ENCODE data around the gene CRCP. TPM values are rescaled to one million over a fixed set of nuclear protein-coding genes. Genes with fewer than 3 reads are reported as not detected.
"Not testable (repeated sequence)": the region's sequence is repeated elsewhere in the genome, so short reads cannot be mapped to it uniquely, and the experiment has no call there.

CRCP gene
- polyA plus RNA-seq, 2 of the 4 experiments (the other 2 are of a cell fraction) = 33.1 to 40.3 TPM

DNA sequence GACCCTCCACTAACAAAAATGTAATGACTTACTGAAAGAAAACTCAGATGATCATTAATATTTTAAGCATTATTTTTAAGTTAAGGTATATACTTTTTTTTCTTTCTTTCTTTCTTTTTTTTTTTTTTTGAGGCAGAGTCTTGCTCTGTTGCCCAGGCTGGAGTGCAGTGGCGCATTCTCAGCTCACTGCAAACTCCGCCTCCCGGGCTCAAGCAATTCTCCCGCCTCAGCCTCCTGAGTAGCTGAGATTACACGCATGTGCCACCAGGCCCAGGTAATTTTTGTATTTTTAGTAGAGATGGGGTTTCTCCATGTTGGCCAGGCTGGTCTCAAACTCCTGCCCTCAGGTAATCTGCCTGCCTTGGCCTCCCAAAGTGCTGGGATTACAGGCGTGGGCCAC is 12.5 kb upstream of the CRCP start:
- H3K4me2 ChIP-seq; DNase-seq (ENCODE audit: low read depth in 1 of 2, low spot score in 1 of 2); ATAC-seq; FAIRE-seq; H3K9me3 ChIP-seq; H3K4me3 ChIP-seq: not testable (repeated sequence)
- Histone ChIP-seq H3K4me1 (peaks cover 19% of the 10 kb centered on the region), H3K27ac (peak overlapping the region in 1 of 2 experiments; percentile 59; a peak in 2 of 6 replicates)
- POLR2A ChIA-PET = interaction anchor here (1.1 kb wide), 1 partner anchor 27 kb away, joined by 3 read pairs; the partner anchor contains the start of gene ASL
- CTCF ChIA-PET = interaction anchor here (1.3 kb wide), 1 partner anchor 32 kb away, joined by 5 read pairs; no protein-coding TSS in a partner anchor
- WGBS (ENCODE audit: missing lambda C conversion rate) = 98% methylated on average over 6 of the region's 6 CpGs

DNA sequence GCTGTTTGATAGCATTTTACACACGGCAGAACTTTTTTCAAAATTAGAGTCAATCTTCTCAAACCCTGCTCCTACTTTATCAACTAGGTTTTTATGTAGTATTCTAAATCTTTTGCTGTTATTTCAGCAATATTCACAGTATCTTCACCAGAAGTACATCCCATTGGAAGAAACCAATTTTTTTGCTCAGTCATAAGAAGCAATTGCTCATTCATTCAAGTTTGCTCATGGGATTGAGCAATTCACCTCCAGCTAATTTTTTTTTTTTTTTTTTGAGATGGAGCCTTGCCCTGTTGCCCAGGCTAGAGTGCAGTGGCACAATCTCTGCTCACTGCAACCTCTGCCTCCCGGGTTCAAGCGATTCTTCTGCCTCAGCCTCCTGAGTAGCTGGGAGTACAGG is 10.7 kb upstream of the CRCP start:
- ATAC-seq, FAIRE-seq, H3K9me3 ChIP-seq, H3K4me2 ChIP-seq, H3K4me3 ChIP-seq, POLR2A ChIA-PET: not testable (repeated sequence)
- peak; percentile 28 for TF ChIP-seq MAFK (IDR thresholded peaks at IDR 0.05; ENCODE audit: partially characterized antibody)
- TF ChIP-seq CEBPB (IDR thresholded peaks at IDR 0.05) = peak; percentile 51 to 64; a peak in 3 of 4 replicates
- H3K4me1 ChIP-seq = peaks cover 16% of the 10 kb centered on the region
- peak in 1 of 2 experiments; percentile 17 for DNase-seq (ENCODE audit: low read depth in 1 of 2, low spot score in 1 of 2)
- H3K27ac ChIP-seq = peak overlapping the region in 1 of 2 experiments; percentile 62; a peak in 2 of 6 replicates
- CTCF ChIA-PET = interaction anchor here (1.0 kb wide), 1 partner anchor 10 kb away, joined by 3 read pairs; no protein-coding TSS in a partner anchor
- WGBS (ENCODE audit: missing lambda C conversion rate) = 76% methylated on average over 3 of the region's 3 CpGs

DNA sequence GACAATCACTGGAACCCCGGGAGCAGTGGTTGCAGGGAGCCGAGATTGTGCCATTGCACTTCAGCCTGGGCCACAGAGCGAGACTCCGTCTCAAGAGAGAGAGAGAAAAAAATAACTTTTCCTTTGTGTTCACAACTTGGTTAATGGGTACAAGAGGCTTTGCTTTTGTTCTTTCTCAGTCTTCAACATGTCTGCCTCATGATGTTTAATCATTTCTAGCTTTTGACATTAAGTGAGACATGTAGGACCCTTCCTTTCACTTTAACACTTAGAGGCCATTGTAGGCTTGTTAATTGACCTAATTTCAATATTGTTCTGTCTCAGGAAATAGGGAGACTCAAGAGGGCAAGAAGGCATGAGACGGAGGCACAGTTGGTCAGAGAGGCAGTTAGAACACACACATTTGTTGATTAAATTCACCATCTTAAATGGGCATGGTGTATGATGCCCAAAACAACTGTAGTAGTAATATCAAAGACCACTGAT is 9.3 kb upstream of the CRCP start:
- no peak for DNase-seq (ENCODE audit: low read depth in 1 of 2, low spot score in 1 of 2)
- CTCF ChIA-PET = interaction anchor here (0.8 kb wide), 1 partner anchor 21 kb away, joined by 3 read pairs; no protein-coding TSS in a partner anchor
- Histone ChIP-seq H3K4me2 (no peak overlapping the region), H3K27ac (0 out of 6 replicates have a peak overlapping the region, but pooled peaks of 1 of the 2 experiments have one; percentile 46), H3K9me3 (no peaks in the 10 kb centered on the region), H3K4me1 (peaks cover 12% of the 10 kb centered on the region), H3K4me3 (no peak overlapping the region)
- POLR2A ChIA-PET = no interaction called here
- no peak for FAIRE-seq
- no peak for ATAC-seq
- 96% methylated on average over 5 of the region's 5 CpGs for WGBS (ENCODE audit: missing lambda C conversion rate)
- no peak for TF ChIP-seq GATA3 (IDR thresholded peaks at IDR 0.05; ENCODE audit: borderline replicate concordance)
- no peak for TF ChIP-seq ZC3H11A (IDR thresholded peaks at IDR 0.05)
- TF ChIP-seq POLR2A (IDR thresholded peaks at IDR 0.05; ENCODE audit: low read length) = no peak
- TF ChIP-seq ZFP36 (IDR thresholded peaks at IDR 0.05; ENCODE audit: borderline replicate concordance, partially characterized antibody) = no peak

DNA sequence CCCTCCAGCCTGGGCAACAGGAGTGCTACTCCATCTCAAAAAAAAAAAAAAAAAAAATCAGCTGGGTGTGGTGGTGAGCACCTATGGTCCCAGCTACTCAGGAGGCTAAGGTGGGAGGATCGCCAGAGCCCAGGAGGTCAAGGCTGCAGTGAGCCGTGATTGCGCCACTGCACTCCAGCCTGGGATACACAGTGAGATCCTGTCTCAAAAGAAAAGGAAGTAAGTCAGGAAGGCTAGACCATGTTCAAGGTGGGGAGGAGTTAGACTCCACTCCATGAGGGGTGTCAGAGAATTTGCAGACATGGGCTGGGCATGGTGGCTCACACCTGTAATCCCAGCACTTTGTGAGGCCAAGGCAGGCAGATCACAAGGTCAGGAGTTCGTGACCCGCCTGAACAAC is 6.2 kb upstream of the CRCP start:
- peak in 1 of 2 experiments; percentile 34; a peak in 2 of 4 replicates for TF ChIP-seq CEBPB (IDR thresholded peaks at IDR 0.05)
- H3K9me3 ChIP-seq; H3K4me2 ChIP-seq; DNase-seq (ENCODE audit: low read depth in 1 of 2, low spot score in 1 of 2); FAIRE-seq; H3K4me3 ChIP-seq; POLR2A ChIA-PET; ATAC-seq: not testable (repeated sequence)
- Histone ChIP-seq H3K4me1 (peaks cover 13% of the 10 kb centered on the region; the same call in 2 of the 3 replicates), H3K27ac (peak overlapping the region in 1 of 2 experiments; percentile 21; a peak in 1 of 6 replicates)
- 90% methylated on average over 5 of the region's 5 CpGs for WGBS (ENCODE audit: missing lambda C conversion rate)
- CTCF ChIA-PET = interaction anchor here (1.2 kb wide), 1 partner anchor 77 kb away, joined by 5 read pairs; no protein-coding TSS in a partner anchor

DNA sequence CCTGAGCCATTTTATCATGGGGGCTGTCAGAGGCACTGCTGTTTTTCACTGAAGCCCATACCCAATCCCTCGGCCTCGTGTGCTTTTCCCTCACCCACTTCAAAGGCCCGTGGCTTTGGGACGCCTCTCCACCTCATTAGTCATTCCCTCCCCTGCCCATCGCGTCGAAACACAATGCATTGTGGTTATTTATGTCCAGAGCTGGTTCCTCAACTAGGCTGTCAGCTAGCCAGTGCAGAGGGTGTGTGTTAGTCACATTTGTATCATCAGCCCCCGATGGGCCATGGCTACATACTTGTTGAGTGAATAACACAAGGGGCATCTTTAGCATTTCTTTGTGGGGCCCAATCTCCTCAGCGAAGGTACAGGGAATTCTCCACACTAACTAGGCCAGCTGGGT is 3.8 kb upstream of the CRCP start:
- H3K4me2 ChIP-seq = peak overlapping the region; percentile 20; the same call in 1 of the 3 replicates
- CTCF ChIA-PET = no interaction called here
- H3K4me1 ChIP-seq = peaks cover 17% of the 10 kb centered on the region; the same call in 2 of the 3 replicates
- DNase-seq (ENCODE audit: low read depth in 1 of 2, low spot score in 1 of 2) (peak; percentile 17 to 68), FAIRE-seq (no peak), ATAC-seq (peak; percentile 51 to 62)
- TF ChIP-seq JUNB (IDR thresholded peaks at IDR 0.05) (peak; percentile 31; the same call in 1 of the 2 replicates), SREBF2 (IDR thresholded peaks at IDR 0.05) (no peak), NFE2L2 (conservative IDR thresholded peaks at IDR 0.05; ENCODE audit: low read length) (no peak), KDM5A (IDR thresholded peaks at IDR 0.05) (no peak), EP300 (IDR thresholded peaks at IDR 0.05) (no peak), CEBPB (IDR thresholded peaks at IDR 0.05) (no peak), FOSL2 (IDR thresholded peaks at IDR 0.05) (0 out of 2 replicates have a peak, but pooled peaks have one; percentile 19), FOSL2 (CRISPR knock-in tag; IDR thresholded peaks at IDR 0.05) (peak; percentile 40), GATA3 (IDR thresholded peaks at IDR 0.05; ENCODE audit: borderline replicate concordance) (no peak; the same call in 1 of the 2 replicates)
- TF ChIP-seq, protein P1, sequence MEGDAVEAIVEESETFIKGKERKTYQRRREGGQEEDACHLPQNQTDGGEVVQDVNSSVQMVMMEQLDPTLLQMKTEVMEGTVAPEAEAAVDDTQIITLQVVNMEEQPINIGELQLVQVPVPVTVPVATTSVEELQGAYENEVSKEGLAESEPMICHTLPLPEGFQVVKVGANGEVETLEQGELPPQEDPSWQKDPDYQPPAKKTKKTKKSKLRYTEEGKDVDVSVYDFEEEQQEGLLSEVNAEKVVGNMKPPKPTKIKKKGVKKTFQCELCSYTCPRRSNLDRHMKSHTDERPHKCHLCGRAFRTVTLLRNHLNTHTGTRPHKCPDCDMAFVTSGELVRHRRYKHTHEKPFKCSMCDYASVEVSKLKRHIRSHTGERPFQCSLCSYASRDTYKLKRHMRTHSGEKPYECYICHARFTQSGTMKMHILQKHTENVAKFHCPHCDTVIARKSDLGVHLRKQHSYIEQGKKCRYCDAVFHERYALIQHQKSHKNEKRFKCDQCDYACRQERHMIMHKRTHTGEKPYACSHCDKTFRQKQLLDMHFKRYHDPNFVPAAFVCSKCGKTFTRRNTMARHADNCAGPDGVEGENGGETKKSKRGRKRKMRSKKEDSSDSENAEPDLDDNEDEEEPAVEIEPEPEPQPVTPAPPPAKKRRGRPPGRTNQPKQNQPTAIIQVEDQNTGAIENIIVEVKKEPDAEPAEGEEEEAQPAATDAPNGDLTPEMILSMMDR (IDR thresholded peaks at IDR 0.05) = no peak
- TF ChIP-seq, protein P2, sequence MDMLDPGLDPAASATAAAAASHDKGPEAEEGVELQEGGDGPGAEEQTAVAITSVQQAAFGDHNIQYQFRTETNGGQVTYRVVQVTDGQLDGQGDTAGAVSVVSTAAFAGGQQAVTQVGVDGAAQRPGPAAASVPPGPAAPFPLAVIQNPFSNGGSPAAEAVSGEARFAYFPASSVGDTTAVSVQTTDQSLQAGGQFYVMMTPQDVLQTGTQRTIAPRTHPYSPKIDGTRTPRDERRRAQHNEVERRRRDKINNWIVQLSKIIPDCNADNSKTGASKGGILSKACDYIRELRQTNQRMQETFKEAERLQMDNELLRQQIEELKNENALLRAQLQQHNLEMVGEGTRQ (IDR thresholded peaks at IDR 0.05) = no peak
- TF ChIP-seq, protein P3, sequence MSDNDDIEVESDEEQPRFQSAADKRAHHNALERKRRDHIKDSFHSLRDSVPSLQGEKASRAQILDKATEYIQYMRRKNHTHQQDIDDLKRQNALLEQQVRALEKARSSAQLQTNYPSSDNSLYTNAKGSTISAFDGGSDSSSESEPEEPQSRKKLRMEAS (IDR thresholded peaks at IDR 0.05) = peak; percentile 85
- TF ChIP-seq, protein P4, sequence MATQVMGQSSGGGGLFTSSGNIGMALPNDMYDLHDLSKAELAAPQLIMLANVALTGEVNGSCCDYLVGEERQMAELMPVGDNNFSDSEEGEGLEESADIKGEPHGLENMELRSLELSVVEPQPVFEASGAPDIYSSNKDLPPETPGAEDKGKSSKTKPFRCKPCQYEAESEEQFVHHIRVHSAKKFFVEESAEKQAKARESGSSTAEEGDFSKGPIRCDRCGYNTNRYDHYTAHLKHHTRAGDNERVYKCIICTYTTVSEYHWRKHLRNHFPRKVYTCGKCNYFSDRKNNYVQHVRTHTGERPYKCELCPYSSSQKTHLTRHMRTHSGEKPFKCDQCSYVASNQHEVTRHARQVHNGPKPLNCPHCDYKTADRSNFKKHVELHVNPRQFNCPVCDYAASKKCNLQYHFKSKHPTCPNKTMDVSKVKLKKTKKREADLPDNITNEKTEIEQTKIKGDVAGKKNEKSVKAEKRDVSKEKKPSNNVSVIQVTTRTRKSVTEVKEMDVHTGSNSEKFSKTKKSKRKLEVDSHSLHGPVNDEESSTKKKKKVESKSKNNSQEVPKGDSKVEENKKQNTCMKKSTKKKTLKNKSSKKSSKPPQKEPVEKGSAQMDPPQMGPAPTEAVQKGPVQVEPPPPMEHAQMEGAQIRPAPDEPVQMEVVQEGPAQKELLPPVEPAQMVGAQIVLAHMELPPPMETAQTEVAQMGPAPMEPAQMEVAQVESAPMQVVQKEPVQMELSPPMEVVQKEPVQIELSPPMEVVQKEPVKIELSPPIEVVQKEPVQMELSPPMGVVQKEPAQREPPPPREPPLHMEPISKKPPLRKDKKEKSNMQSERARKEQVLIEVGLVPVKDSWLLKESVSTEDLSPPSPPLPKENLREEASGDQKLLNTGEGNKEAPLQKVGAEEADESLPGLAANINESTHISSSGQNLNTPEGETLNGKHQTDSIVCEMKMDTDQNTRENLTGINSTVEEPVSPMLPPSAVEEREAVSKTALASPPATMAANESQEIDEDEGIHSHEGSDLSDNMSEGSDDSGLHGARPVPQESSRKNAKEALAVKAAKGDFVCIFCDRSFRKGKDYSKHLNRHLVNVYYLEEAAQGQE (IDR thresholded peaks at IDR 0.05) = no peak
- TF ChIP-seq, protein P5, sequence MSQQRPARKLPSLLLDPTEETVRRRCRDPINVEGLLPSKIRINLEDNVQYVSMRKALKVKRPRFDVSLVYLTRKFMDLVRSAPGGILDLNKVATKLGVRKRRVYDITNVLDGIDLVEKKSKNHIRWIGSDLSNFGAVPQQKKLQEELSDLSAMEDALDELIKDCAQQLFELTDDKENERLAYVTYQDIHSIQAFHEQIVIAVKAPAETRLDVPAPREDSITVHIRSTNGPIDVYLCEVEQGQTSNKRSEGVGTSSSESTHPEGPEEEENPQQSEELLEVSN (IDR thresholded peaks at IDR 0.05; ENCODE audit: borderline replicate concordance, low read depth) = peak; percentile 76
- 9% methylated on average over 9 of the region's 9 CpGs for WGBS (ENCODE audit: missing lambda C conversion rate)
- peak overlapping the region in 1 of 2 experiments; percentile 68; a peak in 2 of 6 replicates for H3K27ac ChIP-seq
- POLR2A ChIA-PET = interaction anchor here (1.3 kb wide), 1 partner anchor 36 kb away, joined by 3 read pairs; the partner anchor contains the start of gene ASL
- H3K4me3 ChIP-seq = no peak overlapping the region
- H3K9me3 ChIP-seq = no peaks in the 10 kb centered on the region

All from A549 (cell line).